Esophagus squamous epithelium (tissue), 4 donors: ENCODE data around the gene TNFRSF4.

Experiments used
- CTCF ChIP-seq, 6 experiments: fragments of 450-650 bp in 4 of 6; fragments of 200-600 bp in 2 of 6; sonication (generic) in 2 of 6; IDR thresholded peaks; one replicate each; pipeline ENCODE4 v1.5.1; 2016 to 2019; ENCODE audit warnings: antibody characterized with exemption in 6 of 6, mild to moderate bottlenecking in 4 of 6, moderate library complexity in 4 of 6
- POLR2A ChIP-seq, 4 donors: fragments of 450-650 bp; IDR thresholded peaks; one replicate each; pipeline ENCODE4 v1.6.1; 2017; ENCODE audit warnings: antibody characterized with exemption in 4 of 4, mild to moderate bottlenecking in 4 of 4, moderate library complexity in 3 of 4

- TF ChIP-seq CTCF (IDR thresholded peaks at IDR 0.05): no peak
- no peak for TF ChIP-seq POLR2A (IDR thresholded peaks at IDR 0.05)
These were observed 48.8 kb upstream of the TNFRSF4 start for GRCh38 chr1:1262758-1263157.
